Breast epithelium (tissue), 4 donors: ENCODE results near the gene SAP30BP. TPM values are rescaled to one million over a fixed set of nuclear protein-coding genes. Genes with fewer than 3 reads are reported as not detected.
"Not testable (repeated sequence)": the region's sequence is repeated elsewhere in the genome, so short reads cannot be mapped to it uniquely, and the experiment has no call there.

Source experiments
- DNase-seq, 2 donors: peaks; one replicate each; pipeline ENCODE4 v3.0.0-alpha.2; 2019; ENCODE audit warnings: low spot score in 2 of 2
- H3K27ac ChIP-seq, 2 donors: fragments of 200-600 bp; sonication (generic) in 1 of 2; one replicate each; pipeline ENCODE4 v1.5.1; 2016 to 2019; ENCODE audit warnings: mild to moderate bottlenecking in 1 of 2
- H3K27me3 ChIP-seq, 2 donors: fragments of 200-600 bp; sonication (generic) in 1 of 2; one replicate each; pipeline versions ENCODE4 v1.5.1 to v1.6.0; 2017 to 2019; ENCODE audit warnings: control low read depth in 1 of 2, mild to moderate bottlenecking in 1 of 2
- H3K36me3 ChIP-seq: fragments of 200-600 bp; one replicate; pipeline ENCODE4 v1.5.1; 2019
- H3K4me1 ChIP-seq, 2 donors: fragments of 200-600 bp; sonication (generic); one replicate each; pipeline ENCODE4 v1.5.1; 2016 to 2019; ENCODE audit warnings: control low read depth in 1 of 2
- H3K4me3 ChIP-seq, 3 donors: fragments of 200-600 bp; sonication (generic); 1 replicate in 2 of 3; 2 replicates in 1 of 3; pipeline ENCODE4 v1.5.1; 2016 to 2019; ENCODE audit warnings: mild to moderate bottlenecking in 3 of 3, moderate library complexity in 2 of 3
- H3K9me3 ChIP-seq, 2 donors: fragments of 200-600 bp; sonication (generic) in 1 of 2; one replicate each; pipeline ENCODE4 v1.5.1; 2016 to 2019; ENCODE audit warnings: control low read depth in 1 of 2
- POLR2A ChIP-seq: fragments of 450-650 bp; IDR thresholded peaks from one replicate; pipeline ENCODE4 v1.6.1; 2016; ENCODE audit warnings: antibody characterized with exemption, mild to moderate bottlenecking, moderate library complexity
- POLR2AphosphoS5 ChIP-seq, 3 donors: sonication (generic); formaldehyde crosslinking; IDR thresholded peaks; one replicate each; pipeline ENCODE4 v1.6.1; 2017; ENCODE audit warnings: antibody characterized with exemption in 3 of 3
- intact Hi-C: fragments of 100-400 bp; cut with DNase I; formaldehyde crosslinking; loops from one replicate; pipeline ENCODE4 v1.15.1; 2023; ENCODE audit warnings: low total_unique reads
- total RNA-seq, 3 donors: library from RNA; depleted of rRNA; stranded (reverse); fragments of >200 nt; gene quantifications; one replicate each; pipeline ENCODE4 v1.1.0, GENCODE V29; 2016
- TF ChIP-seq, protein P1 (sequence below), 3 donors: fragments of 450-650 bp; IDR thresholded peaks; one replicate each; pipeline ENCODE4 v1.5.1; 2016 to 2017; ENCODE audit warnings: antibody characterized with exemption in 3 of 3, mild to moderate bottlenecking in 3 of 3, moderate library complexity in 3 of 3

Gene SAP30BP
- total RNA-seq, 3 donors from 2014 or later: 68.3 to 89.5 (median 86.1) TPM

- Histone ChIP-seq H3K27ac (no peak overlapping the region), H3K4me1 (peaks cover 13 to 15% of the 10 kb centered on the region in 2 donors), H3K9me3 (no peaks in the 10 kb centered on the region), H3K36me3 (no peaks in the 10 kb centered on the region), H3K4me3 (no peak overlapping the region), H3K27me3 (no peaks in the 10 kb centered on the region)
- intact Hi-C loops: loop anchor here (5.0 kb wide), 1 partner anchor 110 kb away; no protein-coding TSS in a partner anchor
- no peak for TF ChIP-seq POLR2A
- TF ChIP-seq, protein P1, sequence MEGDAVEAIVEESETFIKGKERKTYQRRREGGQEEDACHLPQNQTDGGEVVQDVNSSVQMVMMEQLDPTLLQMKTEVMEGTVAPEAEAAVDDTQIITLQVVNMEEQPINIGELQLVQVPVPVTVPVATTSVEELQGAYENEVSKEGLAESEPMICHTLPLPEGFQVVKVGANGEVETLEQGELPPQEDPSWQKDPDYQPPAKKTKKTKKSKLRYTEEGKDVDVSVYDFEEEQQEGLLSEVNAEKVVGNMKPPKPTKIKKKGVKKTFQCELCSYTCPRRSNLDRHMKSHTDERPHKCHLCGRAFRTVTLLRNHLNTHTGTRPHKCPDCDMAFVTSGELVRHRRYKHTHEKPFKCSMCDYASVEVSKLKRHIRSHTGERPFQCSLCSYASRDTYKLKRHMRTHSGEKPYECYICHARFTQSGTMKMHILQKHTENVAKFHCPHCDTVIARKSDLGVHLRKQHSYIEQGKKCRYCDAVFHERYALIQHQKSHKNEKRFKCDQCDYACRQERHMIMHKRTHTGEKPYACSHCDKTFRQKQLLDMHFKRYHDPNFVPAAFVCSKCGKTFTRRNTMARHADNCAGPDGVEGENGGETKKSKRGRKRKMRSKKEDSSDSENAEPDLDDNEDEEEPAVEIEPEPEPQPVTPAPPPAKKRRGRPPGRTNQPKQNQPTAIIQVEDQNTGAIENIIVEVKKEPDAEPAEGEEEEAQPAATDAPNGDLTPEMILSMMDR (IDR thresholded peaks at IDR 0.05): no peak
- DNase-seq: no peak
These were observed 30.0 kb upstream of the SAP30BP start for GRCh38 chr17:75637143-75637538.

DNA sequence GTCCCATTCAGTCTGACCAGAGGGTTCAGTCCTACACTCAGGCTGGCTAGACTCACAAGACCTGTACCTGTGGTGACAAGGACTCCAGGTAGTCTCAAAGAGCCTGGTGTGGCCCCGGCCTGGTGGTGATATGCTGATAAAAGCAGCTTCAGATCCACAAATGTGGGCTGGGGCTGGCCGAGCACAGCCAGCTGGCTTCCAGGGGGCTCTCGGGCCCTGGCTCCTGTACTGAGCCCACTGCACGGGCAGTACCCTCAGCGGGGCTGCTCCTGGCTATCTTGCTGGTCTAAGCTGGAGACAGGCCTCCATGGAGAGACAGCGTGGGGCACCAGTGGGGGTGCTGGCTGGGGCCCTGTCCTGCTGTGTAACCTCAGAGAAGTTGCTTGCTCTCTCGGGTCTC is 29.6 kb upstream of the SAP30BP start:
- Histone ChIP-seq H3K4me1 (peaks cover 12 to 15% of the 10 kb centered on the region in 2 donors), H3K4me3 (no peak overlapping the region), H3K27me3 (no peaks in the 10 kb centered on the region), H3K27ac (no peak overlapping the region), H3K36me3 (no peaks in the 10 kb centered on the region), H3K9me3 (no peaks in the 10 kb centered on the region)
- intact Hi-C loops: loop anchor here (5.0 kb wide), 1 partner anchor 110 kb away; no protein-coding TSS in a partner anchor
- no peak for DNase-seq
- TF ChIP-seq POLR2AphosphoS5 (IDR thresholded peaks at IDR 0.05): no peak

GRCh38 chr17:75638039-75638438 is 29.1 kb upstream of the SAP30BP start:
- not testable (repeated sequence) for H3K27me3 ChIP-seq, H3K27ac ChIP-seq, H3K36me3 ChIP-seq, H3K4me3 ChIP-seq, DNase-seq, H3K9me3 ChIP-seq
- peaks cover 12 to 19% of the 10 kb centered on the region in 2 donors for H3K4me1 ChIP-seq
- intact Hi-C loops: loop anchor here (5.0 kb wide), 1 partner anchor 109 kb away; no protein-coding TSS in a partner anchor

GRCh38 chr17:75638893-75639292 is 28.2 kb upstream of the SAP30BP start:
- H3K27me3 ChIP-seq: no peaks in the 10 kb centered on the region
- intact Hi-C loops: loop anchor here (5.0 kb wide), 1 partner anchor 108 kb away; no protein-coding TSS in a partner anchor
- DNase-seq: no peak

DNA sequence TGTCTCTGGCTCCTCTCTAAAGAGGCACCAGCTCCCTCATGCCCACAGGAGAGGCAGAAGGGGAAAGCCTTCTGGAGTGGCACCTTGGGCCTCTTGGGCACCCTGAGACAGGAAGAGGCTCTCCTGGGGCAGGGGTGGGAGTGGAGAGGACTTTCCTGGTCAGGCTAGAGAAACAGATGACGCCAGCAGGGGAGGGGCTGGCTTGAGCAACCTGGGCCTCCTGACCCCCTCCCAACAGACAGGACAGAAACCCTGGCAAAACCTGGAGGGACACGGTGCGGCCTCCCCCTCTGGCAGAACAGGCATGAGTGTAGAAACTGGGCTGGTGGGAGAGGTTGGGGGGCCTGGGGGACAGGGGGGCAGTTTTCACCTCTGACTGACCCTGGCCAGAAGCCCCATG is 27.8 kb upstream of the SAP30BP start:
- H3K27ac ChIP-seq: peak overlapping the region; percentile 13 to 75
- H3K36me3 ChIP-seq: no peaks in the 10 kb centered on the region

More at GRCh38 chr17:75638893-75639292, 28.2 kb upstream of the SAP30BP start:
- Histone ChIP-seq H3K4me1 (peaks cover 7 to 15% of the 10 kb centered on the region in 2 donors), H3K27ac (peak overlapping the region in 1 of 2 donors; percentile 75), H3K4me3 (no peak overlapping the region), H3K9me3 (no peaks in the 10 kb centered on the region), H3K36me3 (no peaks in the 10 kb centered on the region)
- TF ChIP-seq POLR2AphosphoS5 (IDR thresholded peaks at IDR 0.05) (no peak), POLR2A (no peak)
- TF ChIP-seq, protein P1 (IDR thresholded peaks at IDR 0.05): no peak

More for the DNA sequence above, 27.8 kb upstream of the SAP30BP start:
- TF ChIP-seq POLR2A (no peak), POLR2AphosphoS5 (IDR thresholded peaks at IDR 0.05) (no peak)
- TF ChIP-seq, protein P1 (IDR thresholded peaks at IDR 0.05): no peak
- intact Hi-C loops: loop anchor here (5.0 kb wide), 1 partner anchor 108 kb away; no protein-coding TSS in a partner anchor
- H3K27me3 ChIP-seq: no peaks in the 10 kb centered on the region
- no peaks in the 10 kb centered on the region for H3K9me3 ChIP-seq
- H3K4me1 ChIP-seq: peaks cover 5 to 10% of the 10 kb centered on the region in 2 donors
- no peak overlapping the region for H3K4me3 ChIP-seq
- DNase-seq: no peak
